ENCODE results near the gene KIN. TPM values are rescaled to one million over a fixed set of nuclear protein-coding genes. Genes with fewer than 3 reads are reported as not detected.
"Not testable (repeated sequence)": the region's sequence is repeated elsewhere in the genome, so short reads cannot be mapped to it uniquely, and the experiment has no call there.

KIN gene
- total RNA-seq, 1 experiment from 2014 or later: 23.4 TPM

- Histone ChIP-seq H4K8ac (replicated peaks; ENCODE audit: insufficient read length, low read depth, low read length) (no peak overlapping the region), H2AK5ac (ENCODE audit: insufficient read length, low read length) (no peak overlapping the region), H3K9ac (ENCODE audit: extremely low read depth, insufficient read length, low read length) (peak overlapping the region; percentile 8), H2BK20ac (ENCODE audit: low read depth, low read length, poor library complexity, severe bottlenecking) (no peak overlapping the region), H3K56ac (ENCODE audit: insufficient read length, low read depth, low read length) (no peak overlapping the region), H3K79me2 (ENCODE audit: insufficient read depth, low read length) (peaks cover 43% of the 10 kb centered on the region), H3T11ph (ENCODE audit: low read length) (no peak overlapping the region), H3K23ac (ENCODE audit: insufficient read length, low read depth, low read length) (no peak overlapping the region), H3K4ac (ENCODE audit: low read depth, low read length) (no peak overlapping the region), H3K27ac (ENCODE audit: insufficient read length, low read depth, low read length) (no peak overlapping the region), H2BK120ac (ENCODE audit: low read depth, low read length, poor library complexity, severe bottlenecking) (no peak overlapping the region), H3K4me2 (ENCODE audit: insufficient read depth, insufficient read length, low read length) (peak overlapping the region; percentile 95), H3K79me1 (ENCODE audit: insufficient read depth, low read depth, low read length, poor library complexity, severe bottlenecking) (peaks cover 3% of the 10 kb centered on the region), H3K14ac (ENCODE audit: insufficient read depth, low read length) (no peak overlapping the region), H4K91ac (ENCODE audit: insufficient read length, low read depth, low read length) (no peak overlapping the region), H2BK12ac (ENCODE audit: insufficient read length, low read depth, low read length) (no peak overlapping the region), H4K5ac (ENCODE audit: insufficient read length, low read depth, low read length) (no peak overlapping the region), H3K18ac (ENCODE audit: insufficient read length, low read depth, low read length) (no peak overlapping the region), H3K9me3 (ENCODE audit: control insufficient read depth, low read depth, low read length) (no peaks in the 10 kb centered on the region), H2AFZ (ENCODE audit: low read length) (no peak overlapping the region), H3K23me2 (ENCODE audit: insufficient read length, low read depth, low read length, poor library complexity, severe bottlenecking) (peaks cover 5% of the 10 kb centered on the region), H3K4me1 (ENCODE audit: insufficient read depth, low read length) (no peaks in the 10 kb centered on the region), H3K27me3 (ENCODE audit: insufficient read depth, low read length) (no peaks in the 10 kb centered on the region), H2BK15ac (ENCODE audit: low read depth, low read length) (no peak overlapping the region), H4K20me1 (ENCODE audit: control insufficient read depth, insufficient read depth, insufficient read length) (no peaks in the 10 kb centered on the region), H2BK5ac (ENCODE audit: insufficient read length, low read length) (no peak overlapping the region)
- no peak overlapping the region for H3K4me3 Mint-ChIP-seq
- no peak overlapping the region for H3K27ac Mint-ChIP-seq
- no peaks in the 10 kb centered on the region for H3K9me3 Mint-ChIP-seq
- WGBS (ENCODE audit: extremely low coverage, insufficient read length, low lambda C conversion rate): no CpG with 5 or more reads among the region's 3 CpGs
- TF ChIP-seq CTCF (conservative IDR thresholded peaks at IDR 0.05): no peak
- DNase-seq: no peak
- H3K4me1 Mint-ChIP-seq: peaks cover 13 to 15% of the 10 kb centered on the region in 2 experiments
- H3K36me3 Mint-ChIP-seq (ENCODE audit: insufficient read depth in 1 of 3, low read depth in 3 of 3): peaks cover 6 to 22% (median 19%) of the 10 kb centered on the region in 3 experiments; a peak in 6 of 7 replicates
- H3K27me3 Mint-ChIP-seq (ENCODE audit: low read depth): no peaks in the 10 kb centered on the region
These were observed 1.4 kb downstream of the KIN start for GRCh38 chr10:7786430-7786829.

- not testable (repeated sequence) for H3K4me1 Mint-ChIP-seq; H2BK12ac ChIP-seq (ENCODE audit: insufficient read length, low read depth, low read length); H3K9ac ChIP-seq (ENCODE audit: extremely low read depth, insufficient read length, low read length); H3K9me3 ChIP-seq (ENCODE audit: control insufficient read depth, low read depth, low read length); H3K27ac Mint-ChIP-seq; H3K23ac ChIP-seq (ENCODE audit: insufficient read length, low read depth, low read length); H4K8ac ChIP-seq (replicated peaks; ENCODE audit: insufficient read length, low read depth, low read length); H3K56ac ChIP-seq (ENCODE audit: insufficient read length, low read depth, low read length); H3K27me3 ChIP-seq (ENCODE audit: insufficient read depth, low read length); H3K9me3 Mint-ChIP-seq; H2BK5ac ChIP-seq (ENCODE audit: insufficient read length, low read length); H4K20me1 ChIP-seq (ENCODE audit: control insufficient read depth, insufficient read depth, insufficient read length); H4K91ac ChIP-seq (ENCODE audit: insufficient read length, low read depth, low read length); H2AFZ ChIP-seq (ENCODE audit: low read length); H2BK20ac ChIP-seq (ENCODE audit: low read depth, low read length, poor library complexity, severe bottlenecking); H4K5ac ChIP-seq (ENCODE audit: insufficient read length, low read depth, low read length); H2BK120ac ChIP-seq (ENCODE audit: low read depth, low read length, poor library complexity, severe bottlenecking); H3K27ac ChIP-seq (ENCODE audit: insufficient read length, low read depth, low read length); H3K4me1 ChIP-seq (ENCODE audit: insufficient read depth, low read length); H3K4me2 ChIP-seq (ENCODE audit: insufficient read depth, insufficient read length, low read length); H3K27me3 Mint-ChIP-seq (ENCODE audit: low read depth); H3K18ac ChIP-seq (ENCODE audit: insufficient read length, low read depth, low read length); H2BK15ac ChIP-seq (ENCODE audit: low read depth, low read length); H3K4me3 Mint-ChIP-seq; H3K23me2 ChIP-seq (ENCODE audit: insufficient read length, low read depth, low read length, poor library complexity, severe bottlenecking); H3K14ac ChIP-seq (ENCODE audit: insufficient read depth, low read length); H3K79me1 ChIP-seq (ENCODE audit: insufficient read depth, low read depth, low read length, poor library complexity, severe bottlenecking); H2AK5ac ChIP-seq (ENCODE audit: insufficient read length, low read length); H3T11ph ChIP-seq (ENCODE audit: low read length); DNase-seq; H3K4ac ChIP-seq (ENCODE audit: low read depth, low read length)
- peaks cover 24 to 49% (median 40%) of the 10 kb centered on the region in 3 experiments for H3K36me3 Mint-ChIP-seq (ENCODE audit: insufficient read depth in 1 of 3, low read depth in 3 of 3)
- peaks cover 18% of the 10 kb centered on the region; the same call in 1 of the 2 replicates for H3K79me2 ChIP-seq (ENCODE audit: insufficient read depth, low read length)
- WGBS (ENCODE audit: extremely low coverage, insufficient read length, low lambda C conversion rate): no CpG with 5 or more reads among the region's 6 CpGs
These were observed 5.6 kb downstream of the KIN start for GRCh38 chr10:7782194-7782593.
